ENCODE data around the gene RASGEF1C.

Gene RASGEF1C

GRCh38 chr5:180216646-180217171 lies 7.7 kb upstream of the RASGEF1C start:
- H3K4me3 ChIP-seq (ENCODE audit: low read depth, low read length) = no peak overlapping the region
- TF ChIP-seq, protein P1, sequence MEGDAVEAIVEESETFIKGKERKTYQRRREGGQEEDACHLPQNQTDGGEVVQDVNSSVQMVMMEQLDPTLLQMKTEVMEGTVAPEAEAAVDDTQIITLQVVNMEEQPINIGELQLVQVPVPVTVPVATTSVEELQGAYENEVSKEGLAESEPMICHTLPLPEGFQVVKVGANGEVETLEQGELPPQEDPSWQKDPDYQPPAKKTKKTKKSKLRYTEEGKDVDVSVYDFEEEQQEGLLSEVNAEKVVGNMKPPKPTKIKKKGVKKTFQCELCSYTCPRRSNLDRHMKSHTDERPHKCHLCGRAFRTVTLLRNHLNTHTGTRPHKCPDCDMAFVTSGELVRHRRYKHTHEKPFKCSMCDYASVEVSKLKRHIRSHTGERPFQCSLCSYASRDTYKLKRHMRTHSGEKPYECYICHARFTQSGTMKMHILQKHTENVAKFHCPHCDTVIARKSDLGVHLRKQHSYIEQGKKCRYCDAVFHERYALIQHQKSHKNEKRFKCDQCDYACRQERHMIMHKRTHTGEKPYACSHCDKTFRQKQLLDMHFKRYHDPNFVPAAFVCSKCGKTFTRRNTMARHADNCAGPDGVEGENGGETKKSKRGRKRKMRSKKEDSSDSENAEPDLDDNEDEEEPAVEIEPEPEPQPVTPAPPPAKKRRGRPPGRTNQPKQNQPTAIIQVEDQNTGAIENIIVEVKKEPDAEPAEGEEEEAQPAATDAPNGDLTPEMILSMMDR (IDR thresholded peaks at IDR 0.05; ENCODE audit: borderline replicate concordance, insufficient read depth, low read depth, low read length) = no peak

- TF ChIP-seq, protein P1 (IDR thresholded peaks at IDR 0.05; ENCODE audit: borderline replicate concordance, insufficient read depth, low read depth, low read length) = no peak
- H3K4me3 ChIP-seq (ENCODE audit: low read depth, low read length) = no peak overlapping the region
Observed at GRCh38 chr5:180215783-180216630, 7.0 kb upstream of the RASGEF1C start.

DNA sequence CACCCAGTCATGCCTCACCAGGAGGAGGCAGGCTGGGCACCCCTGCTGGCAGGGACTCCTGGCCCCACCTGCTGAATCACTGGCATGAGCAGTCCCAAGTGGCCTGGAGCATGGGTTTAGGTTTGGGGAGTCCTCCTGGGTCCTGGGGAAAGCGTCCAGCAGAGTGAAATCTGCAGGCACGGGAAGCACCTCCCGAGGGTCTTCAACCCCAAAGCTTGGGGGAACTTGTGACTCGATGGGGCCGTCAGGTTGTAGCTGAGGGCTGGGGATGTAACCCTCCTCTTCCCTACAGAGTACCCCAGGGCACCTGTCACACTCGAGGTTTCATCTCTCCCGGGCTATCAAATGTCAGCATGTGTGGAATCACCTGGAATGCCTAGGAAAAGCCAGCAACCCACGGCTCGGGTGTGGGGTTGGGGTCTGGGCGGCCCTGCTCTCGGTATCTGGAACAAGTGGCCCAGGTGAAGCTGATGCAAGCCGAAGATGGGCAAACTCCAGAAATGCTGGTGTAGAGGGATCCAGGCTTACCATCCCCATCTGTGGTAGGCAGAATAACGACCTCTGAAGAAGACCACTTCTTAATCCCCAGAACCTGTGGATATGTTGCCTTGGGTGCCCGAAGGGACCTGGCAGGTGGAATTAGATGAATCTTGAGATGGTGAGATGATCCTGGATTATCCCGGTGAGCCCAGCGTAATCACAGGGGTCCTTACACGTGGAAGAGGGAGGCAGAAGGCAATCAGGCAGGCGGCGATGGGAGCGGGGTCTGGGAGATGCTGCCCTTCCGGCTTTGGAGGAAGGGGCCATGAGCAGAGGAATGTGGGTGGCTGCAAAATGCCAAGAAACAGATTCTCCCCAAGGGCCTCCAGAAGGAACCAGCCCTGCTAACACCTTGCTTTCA lies 6.1 kb upstream of the RASGEF1C start:
- no peak overlapping the region for H3K4me3 ChIP-seq (ENCODE audit: low read depth, low read length)
- TF ChIP-seq, protein P1 (IDR thresholded peaks at IDR 0.05; ENCODE audit: borderline replicate concordance, insufficient read depth, low read depth, low read length) = no peak

DNA sequence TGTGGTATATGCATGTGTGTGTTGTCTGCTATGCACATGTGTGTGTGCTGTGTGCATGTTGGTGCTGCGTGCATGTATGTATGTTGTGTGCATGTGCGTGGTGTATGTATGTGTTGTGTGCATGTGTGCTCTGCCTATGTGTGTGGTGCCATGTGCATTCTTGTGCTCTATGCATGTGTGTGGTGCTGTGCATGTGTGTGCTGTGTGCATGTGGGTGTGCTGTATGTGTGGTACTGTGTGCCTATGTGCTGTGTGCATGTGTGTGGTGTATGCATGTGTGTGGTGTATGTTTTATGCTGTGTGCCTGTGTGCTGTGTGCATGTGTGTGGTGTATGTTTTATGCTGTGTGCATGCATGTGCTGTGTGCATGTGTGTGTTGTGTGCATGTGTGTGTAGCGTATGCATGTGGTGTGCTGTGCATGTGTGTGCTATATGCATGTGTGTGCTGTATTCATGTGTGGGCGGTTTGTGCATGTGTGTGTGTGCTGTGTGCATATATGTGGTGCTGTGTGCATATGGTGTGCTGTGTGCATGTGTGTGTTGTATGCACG lies 4.7 kb upstream of the RASGEF1C start:
- TF ChIP-seq, protein P1 (IDR thresholded peaks at IDR 0.05; ENCODE audit: borderline replicate concordance, insufficient read depth, low read depth, low read length) = no peak
- H3K4me3 ChIP-seq (ENCODE audit: low read depth, low read length) = no peak overlapping the region

DNA sequence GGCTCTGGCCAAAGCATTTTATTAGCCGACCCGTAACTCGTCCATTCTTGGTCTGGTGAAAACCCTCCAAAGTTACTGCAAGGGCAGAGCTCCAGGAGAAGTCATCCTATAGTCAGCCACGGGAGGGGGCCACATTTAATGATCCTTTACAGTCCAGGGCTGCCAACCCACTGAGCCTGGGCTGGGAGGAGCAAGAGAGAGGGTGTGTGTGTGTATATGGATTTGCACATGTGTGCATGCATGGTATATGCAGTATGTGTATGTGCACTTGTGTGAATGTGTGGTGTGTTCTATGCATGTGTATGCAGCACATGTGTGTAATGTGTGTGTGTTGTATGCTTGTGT lies 4.2 kb upstream of the RASGEF1C start:
- TF ChIP-seq, protein P1 (IDR thresholded peaks at IDR 0.05; ENCODE audit: borderline replicate concordance, insufficient read depth, low read depth, low read length) = no peak
- no peak overlapping the region for H3K4me3 ChIP-seq (ENCODE audit: low read depth, low read length)

- TF ChIP-seq, protein P1 (IDR thresholded peaks at IDR 0.05; ENCODE audit: borderline replicate concordance, insufficient read depth, low read depth, low read length) = no peak
- H3K4me3 ChIP-seq (ENCODE audit: low read depth, low read length) = no peak overlapping the region
Observed at GRCh38 chr5:180212363-180213255, 3.6 kb upstream of the RASGEF1C start.
